ENCODE measurements around the gene KIF18A. TPM values are rescaled to one million over a fixed set of nuclear protein-coding genes. Genes with fewer than 3 reads are reported as not detected.

The KIF18A gene
- total and polyA plus RNA-seq, 2 of the 8 experiments (the other 6 are each of a cell fraction or from before 2014, with no cell fraction given) = 4.0 to 23.3 TPM

GRCh38 chr11:28040384-28040783 lies 67.6 kb downstream of the KIF18A start:
- Histone ChIP-seq H3K79me1 (ENCODE audit: low read depth, low read length) (no peaks in the 10 kb centered on the region), H3K36me3 (ENCODE audit: control insufficient read depth in 2 of 4, insufficient read depth in 4 of 4, low read length in 3 of 4) (peaks cover 0 to 12% (median 0%) of the 10 kb centered on the region in 4 experiments; a peak in 1 of 8 replicates), H3K4me3 (ENCODE audit: extremely low read depth in 1 of 4, insufficient read depth in 2 of 4, low read depth in 3 of 4, low read length in 4 of 4) (no peak overlapping the region), H2BK12ac (ENCODE audit: low read depth, low read length) (no peak overlapping the region), H2BK120ac (replicated peaks; ENCODE audit: low read depth, low read length) (no peak overlapping the region), H3K9ac (replicated peaks in 1 of 4; ENCODE audit: extremely low read depth in 1 of 4, low read depth in 3 of 4, low read length in 3 of 4) (no peak overlapping the region), H3K27ac (ENCODE audit: low read depth, low read length) (no peak overlapping the region), H3K27me3 (replicated peaks in 1 of 4; ENCODE audit: control insufficient read depth in 3 of 4, extremely low read depth in 1 of 4, insufficient read depth in 3 of 4, low read length in 3 of 4) (no peaks in the 10 kb centered on the region), H2BK15ac (ENCODE audit: low read length) (no peak overlapping the region), H3K14ac (ENCODE audit: insufficient read length) (no peak overlapping the region), H2BK5ac (ENCODE audit: low read depth, low read length) (no peak overlapping the region), H2BK20ac (ENCODE audit: low read length) (no peak overlapping the region), H2AFZ (ENCODE audit: low read length) (no peak overlapping the region), H4K5ac (ENCODE audit: insufficient read length, low read depth, low read length) (no peak overlapping the region), H3K18ac (ENCODE audit: extremely low read depth, low read length) (no peak overlapping the region), H2AK5ac (ENCODE audit: low read depth, low read length) (no peak overlapping the region), H3K79me2 (ENCODE audit: control insufficient read depth in 1 of 2, insufficient read depth in 2 of 2, low read length in 2 of 2) (no peaks in the 10 kb centered on the region), H3K4me1 (replicated peaks in 1 of 4; ENCODE audit: control insufficient read depth in 3 of 4, insufficient read depth in 4 of 4, low read length in 3 of 4) (no peaks in the 10 kb centered on the region), H4K20me1 (replicated peaks in 1 of 2; ENCODE audit: control insufficient read depth in 1 of 2, insufficient read depth in 2 of 2, low read length in 2 of 2) (no peaks in the 10 kb centered on the region), H3K4ac (replicated peaks; ENCODE audit: insufficient read length, low read depth, low read length) (no peak overlapping the region), H3K23ac (ENCODE audit: insufficient read length) (no peak overlapping the region), H3K4me2 (ENCODE audit: insufficient read depth in 1 of 2, low read depth in 2 of 2, low read length in 2 of 2) (no peak overlapping the region), H3K56ac (replicated peaks; ENCODE audit: insufficient read length, low read depth, low read length) (no peak overlapping the region), H3K23me2 (ENCODE audit: low read depth, low read length) (no peaks in the 10 kb centered on the region), H4K91ac (replicated peaks; ENCODE audit: insufficient read length, low read length) (no peak overlapping the region), H4K8ac (ENCODE audit: extremely low read depth, insufficient read depth, low read length) (no peak overlapping the region), H3K9me3 (ENCODE audit: insufficient read depth in 2 of 2, low read depth in 1 of 2, low read length in 1 of 2) (no peaks in the 10 kb centered on the region)
- ChIA-PET CTCF (ENCODE audit: partially characterized antibody) (interaction anchor here (0.6 kb wide), 1 partner anchor 1986 kb away, joined by 3 read pairs; no protein-coding TSS in a partner anchor), POLR2A (ENCODE audit: partially characterized antibody) (no interaction called here)
- DNase-seq (ENCODE audit: low read depth in 1 of 2, low spot score in 2 of 2) (no peak), FAIRE-seq (no peak)
- no peak for TF ChIP-seq CHD2 (IDR thresholded peaks at IDR 0.05; ENCODE audit: low read length)
- TF ChIP-seq KDM1A (IDR thresholded peaks at IDR 0.05; ENCODE audit: borderline replicate concordance, low read length) = no peak
- TF ChIP-seq EZH2 (IDR thresholded peaks at IDR 0.05; ENCODE audit: low read depth, low read length, severe bottlenecking) = no peak
- TF ChIP-seq, protein P1, sequence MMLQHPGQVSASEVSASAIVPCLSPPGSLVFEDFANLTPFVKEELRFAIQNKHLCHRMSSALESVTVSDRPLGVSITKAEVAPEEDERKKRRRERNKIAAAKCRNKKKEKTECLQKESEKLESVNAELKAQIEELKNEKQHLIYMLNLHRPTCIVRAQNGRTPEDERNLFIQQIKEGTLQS (IDR thresholded peaks at IDR 0.05; ENCODE audit: insufficient read depth, low read depth, low read length) = no peak
- WGBS, 2 experiments (ENCODE audit: extremely low coverage in 1 of 2, insufficient coverage in 1 of 2, insufficient read length in 1 of 2, insufficient replicate concordance in 2 of 2, low coverage in 1 of 2, low lambda C conversion rate in 2 of 2, missing lambda C conversion rate in 1 of 2) = 81% methylated on average over 2 of the region's 2 CpGs; no CpG with 5 or more reads in 1 of the 2 experiments
